HepG2 (cell line): ENCODE results near the gene ITPK1. TPM values are rescaled to one million over a fixed set of nuclear protein-coding genes. Genes with fewer than 3 reads are reported as not detected.

Source experiments
- ATAC-seq: fragments of 200-7000 bp; cut with Tn5 transposase; 3 replicates; pipeline ENCODE4 v1.9.1; 2020; ENCODE audit warnings: mild to moderate bottlenecking, moderate library complexity
- BruUV-seq: library from RNA; stranded (reverse); fragments of 400-500 nt; replicated peaks from 2 replicates; lab custom pipeline; 2021; lab: Mats Ljungman, UMichigan
- CTCF ChIA-PET: fragments of 300-600 bp; formaldehyde crosslinking; extraction: SDS; loops from one replicate; lab custom pipeline; 2021; ENCODE audit warnings: low total read pairs, inconsistent platforms, low intra/inter-chr PET ratio; lab: Yijun Ruan, JAX
- POLR2A ChIA-PET: fragments of 350-600 bp; sonication (Branson Sonifier 250); formaldehyde crosslinking; loops from one replicate; lab custom pipeline; 2020; ENCODE audit warnings: antibody characterized with exemption, inconsistent platforms; lab: Yijun Ruan, JAX
- DNase-seq: peaks from one replicate; pipeline ENCODE4 v3.0.0-alpha.2; 2015; ENCODE audit warnings: low spot score
- FAIRE-seq: peaks from 3 replicates; lab custom pipeline; 2011; peaks lifted over from hg19 to GRCh38; lab: Jason Lieb, UNC
- H2AFZ ChIP-seq: one replicate; pipeline ENCODE4 v1.6.1; 2011; ENCODE audit warnings: low read length, inconsistent platforms
- H3K27ac ChIP-seq: fragments of 300-600 bp; 3 replicates; pipeline ENCODE4 v1.8.0; 2011; ENCODE audit warnings: mixed run types, mild to moderate bottlenecking, mixed read lengths, low read length, inconsistent platforms; ENCODE audit not compliant: insufficient read depth; ENCODE audit errors: extremely low read length
- H3K27me3 ChIP-seq, 2 experiments: fragments of 200-600 bp in 1 of 2; 2 replicates in 1 of 2; 3 replicates in 1 of 2; pipeline versions ENCODE4 v1.6.0 to v1.8.0; 2011; ENCODE audit warnings: low read length in 2 of 2, mild to moderate bottlenecking in 2 of 2, moderate library complexity in 2 of 2, inconsistent platforms in 1 of 2; ENCODE audit not compliant: insufficient read depth in 2 of 2, control insufficient read depth in 1 of 2
- H3K36me3 ChIP-seq, 2 experiments: fragments of 200-600 bp in 1 of 2; replicated peaks in 1 of 2; 2 replicates in 1 of 2; 3 replicates in 1 of 2; pipeline versions ENCODE4 v1.5.1 to v1.8.0; 2011; ENCODE audit warnings: low read length in 2 of 2, inconsistent platforms in 1 of 2; ENCODE audit not compliant: insufficient read depth in 2 of 2, control insufficient read depth in 1 of 2
- H3K4me1 ChIP-seq: 2 replicates; pipeline ENCODE4 v1.5.1; 2012; ENCODE audit warnings: low read length, inconsistent platforms; ENCODE audit not compliant: insufficient read depth
- H3K4me2 ChIP-seq: 2 replicates; pipeline ENCODE4 v1.6.0; 2011; ENCODE audit warnings: low read depth, low read length, inconsistent platforms
- H3K4me3 ChIP-seq, 3 experiments: fragments of 200-600 bp in 1 of 3; sonication (generic), shearing (Covaris generic) in 1 of 3; replicated peaks in 1 of 3; 2 replicates each; pipeline ENCODE4 v1.5.1; 2011 to 2016; ENCODE audit warnings: low read length in 3 of 3, inconsistent platforms in 2 of 3, low read depth in 2 of 3, mild to moderate bottlenecking in 2 of 3, control low read depth in 1 of 3, mixed read lengths in 1 of 3; ENCODE audit not compliant: insufficient read depth in 1 of 3
- H3K79me2 ChIP-seq: one replicate; pipeline ENCODE4 v1.6.1; 2011; ENCODE audit warnings: low read length, inconsistent platforms; ENCODE audit not compliant: insufficient read depth
- H3K9ac ChIP-seq: 2 replicates; pipeline ENCODE4 v1.6.0; 2011; ENCODE audit warnings: mild to moderate bottlenecking, low read depth, low read length, inconsistent platforms; ENCODE audit not compliant: insufficient read depth
- H3K9me3 ChIP-seq: 2 replicates; pipeline ENCODE4 v1.5.1; 2012; ENCODE audit warnings: mild to moderate bottlenecking, low read length
- H4K20me1 ChIP-seq: 2 replicates; pipeline ENCODE4 v1.6.0; 2011; ENCODE audit warnings: inconsistent platforms, mild to moderate bottlenecking, low read length, moderate library complexity; ENCODE audit not compliant: insufficient read depth
- MTA3 ChIP-seq: sonication (generic); formaldehyde crosslinking; IDR thresholded peaks from 2 replicates; pipeline ENCODE4 v1.4.0; 2020; ENCODE audit warnings: missing genetic modification reagents
- NFATC3 ChIP-seq: sonication (generic); formaldehyde crosslinking; IDR thresholded peaks from 2 replicates; pipeline ENCODE4 v1.5.1; 2020; ENCODE audit warnings: mild to moderate bottlenecking, missing genetic modification reagents
- PAX8 ChIP-seq: sonication (generic); formaldehyde crosslinking; IDR thresholded peaks from 2 replicates; pipeline ENCODE4 v1.8.0; 2022; ENCODE audit warnings: mild to moderate bottlenecking, missing genetic modification reagents, borderline replicate concordance
- TBX3 ChIP-seq: fragments of 450-650 bp; IDR thresholded peaks from 2 replicates; pipeline ENCODE4 v1.6.1; 2017; ENCODE audit warnings: antibody characterized with exemption, mild to moderate bottlenecking, inconsistent platforms, borderline replicate concordance
- ZNF225 ChIP-seq: sonication (generic); formaldehyde crosslinking; IDR thresholded peaks from 2 replicates; pipeline ENCODE4 v1.4.0; 2020; ENCODE audit warnings: mild to moderate bottlenecking, missing genetic modification reagents
- ZNF558 ChIP-seq: sonication (generic); formaldehyde crosslinking; IDR thresholded peaks from 2 replicates; pipeline ENCODE4 v1.9.0; 2022; ENCODE audit warnings: mild to moderate bottlenecking, missing genetic modification reagents, borderline replicate concordance
- ZNF660 ChIP-seq: sonication (generic); formaldehyde crosslinking; IDR thresholded peaks from 2 replicates; pipeline ENCODE4 v1.5.1; 2020; ENCODE audit warnings: mild to moderate bottlenecking, low read depth, missing genetic modification reagents, borderline replicate concordance
- WGBS: methylation state at CpG from one replicate; pipeline ENCODE4 v1.1.6; 2017; ENCODE audit warnings: low lambda C conversion rate; 5-methylcytosine and 5-hydroxymethylcytosine counted together
- in situ Hi-C: cut with HindIII; loops from 2 replicates; pipeline ENCODE4 v1.10.0; 2017; ENCODE audit warnings: low pct_unique_long_range_greater_than_20kb; ENCODE audit not compliant: extremely low pct_ligation_motif_present
- intact Hi-C: fragments of 100-400 bp; cut with micrococcal nuclease; formaldehyde crosslinking; loops from one replicate; pipeline ENCODE4 v1.10.0; 2022; ENCODE audit not compliant: unreplicated experiment
- polyA plus RNA-seq, 8 experiments: library from polyadenylated mRNA; depleted of rRNA in 3 of 8; stranded (reverse) in 7 of 8; unstranded in 1 of 8; fragments of >200 nt; fragmentation: Illumina TruSeq in 4 of 8; extraction: Trizol in 4 of 8; gene quantifications; 2 replicates each; pipeline versions ENCODE4 v1.2.1 to v1.2.3, GENCODE V29; 2011 to 2016; ENCODE audit warnings: low read depth in 4 of 8, missing spikeins in 1 of 8, mixed read lengths in 1 of 8; ENCODE audit not compliant: insufficient read depth in 1 of 8
- total RNA-seq, 5 experiments: library from RNA; depleted of rRNA; stranded (reverse); fragments of >200 nt; fragmentation: Illumina TruSeq; extraction: Trizol; gene quantifications; 2 replicates each; pipeline ENCODE4 v1.2.3, GENCODE V29; 2016; ENCODE audit warnings: low read depth in 1 of 5
- TF ChIP-seq, protein P1 (sequence below): sonication (generic); formaldehyde crosslinking; IDR thresholded peaks from 2 replicates; pipeline ENCODE4 v1.4.0; 2020; ENCODE audit warnings: missing genetic modification reagents

ITPK1 gene
- total and polyA plus RNA-seq, 2 of the 13 experiments (the other 11 are each of a cell fraction or from before 2014, with no cell fraction given) = 20.5 to 47.5 TPM

DNA sequence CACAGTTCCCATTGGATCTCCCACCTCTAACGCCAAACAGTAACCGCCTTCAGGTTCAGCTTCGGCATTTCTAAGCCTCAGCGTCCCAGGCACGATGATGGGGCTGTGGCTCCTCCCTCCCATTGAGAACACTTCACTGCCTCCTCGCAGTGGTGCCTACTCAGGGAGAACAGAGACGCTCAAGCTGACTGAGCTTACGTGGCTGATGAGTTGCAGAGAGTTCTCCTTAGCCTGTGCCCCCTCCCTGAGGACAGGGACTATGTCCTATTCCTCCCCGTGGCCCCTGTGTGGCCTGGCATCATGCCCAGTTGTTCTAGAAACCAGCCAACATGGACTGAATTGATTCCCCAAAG, 87.0 kb downstream of the ITPK1 start:
- no peaks in the 10 kb centered on the region for H3K27me3 ChIP-seq
- intact Hi-C loops = no loop called here
- no peaks in the 10 kb centered on the region for H4K20me1 ChIP-seq
- WGBS = 98% methylated on average over 5 of the region's 9 CpGs
- H3K9me3 ChIP-seq = no peaks in the 10 kb centered on the region
- FAIRE-seq (no peak), DNase-seq (no peak), ATAC-seq (no peak)
- no peaks in the 10 kb centered on the region for H3K79me2 ChIP-seq
- H3K4me2 ChIP-seq = no peak overlapping the region
- no peaks in the 10 kb centered on the region for H3K36me3 ChIP-seq
- H3K4me3 ChIP-seq = no peak overlapping the region
- no peak overlapping the region for H3K9ac ChIP-seq
- H3K4me1 ChIP-seq = peaks cover 42% of the 10 kb centered on the region
- no peak overlapping the region for H2AFZ ChIP-seq
- ChIA-PET POLR2A (no interaction called here), CTCF (no interaction called here)
- no peak overlapping the region for H3K27ac ChIP-seq
- TF ChIP-seq ZNF225 (CRISPR knock-in tag) (no peak), PAX8 (CRISPR knock-in tag) (no peak), ZNF660 (CRISPR knock-in tag) (no peak)
- no TSS peak for BruUV-seq
- in situ Hi-C loops = no loop called here

DNA sequence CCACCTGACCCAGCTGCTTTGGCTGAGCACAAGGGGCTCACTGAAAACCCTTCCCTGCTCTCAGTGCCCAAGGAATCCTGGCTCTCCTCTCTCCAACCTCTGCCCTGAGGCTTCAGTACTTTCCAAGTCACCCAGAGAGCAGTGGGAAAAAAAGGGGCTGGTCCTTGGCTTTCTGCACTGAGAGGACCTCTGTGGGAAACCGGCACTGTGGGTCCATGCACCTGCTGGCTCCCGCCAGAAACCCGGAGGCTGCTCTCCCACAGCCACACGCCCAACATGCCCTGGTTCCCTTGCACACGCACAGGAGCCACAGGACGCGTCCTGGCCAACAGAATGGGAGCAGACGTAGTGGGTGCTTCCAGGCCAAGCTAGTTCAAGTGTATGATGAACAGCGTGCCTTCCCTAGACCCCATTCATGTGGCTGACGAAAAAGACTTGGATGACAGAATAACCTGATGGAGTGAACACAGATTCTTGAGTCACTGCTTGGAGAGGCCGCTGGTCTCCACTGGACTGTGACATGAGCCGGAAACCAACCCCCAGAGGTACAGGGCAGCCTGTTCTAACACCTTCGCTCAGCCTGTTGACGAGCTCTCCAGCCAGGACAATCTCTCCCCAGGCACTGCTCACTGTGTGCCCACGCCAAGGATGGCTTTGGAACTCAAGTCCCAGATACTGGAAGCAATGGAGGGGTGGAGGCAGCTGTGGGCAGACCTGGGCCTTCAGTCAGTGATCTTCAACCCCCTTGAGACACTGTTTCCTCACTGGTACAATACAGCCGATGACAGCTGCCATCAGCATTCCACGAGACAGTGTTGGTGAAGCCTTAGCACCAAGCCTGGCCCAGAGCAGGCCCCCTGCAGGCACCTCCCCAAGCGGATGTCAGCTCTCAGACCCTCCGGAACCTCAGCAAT, 87.7 kb downstream of the ITPK1 start:
- ATAC-seq = no peak
- BruUV-seq = no TSS peak
- Histone ChIP-seq H3K4me1 (peaks cover 42% of the 10 kb centered on the region), H2AFZ (no peak overlapping the region), H3K9me3 (no peaks in the 10 kb centered on the region), H3K27ac (no peak overlapping the region), H3K79me2 (no peaks in the 10 kb centered on the region), H3K4me2 (no peak overlapping the region), H3K4me3 (no peak overlapping the region), H3K36me3 (no peaks in the 10 kb centered on the region), H3K9ac (no peak overlapping the region), H4K20me1 (no peaks in the 10 kb centered on the region), H3K27me3 (no peaks in the 10 kb centered on the region)
- no peak for FAIRE-seq
- in situ Hi-C loops = no loop called here
- CTCF ChIA-PET = no interaction called here
- intact Hi-C loops = no loop called here
- 100% methylated on average over 12 of the region's 19 CpGs for WGBS
- TF ChIP-seq MTA3 (CRISPR knock-in tag) = no peak
- no peak for TF ChIP-seq TBX3
- TF ChIP-seq NFATC3 (CRISPR knock-in tag) = no peak
- TF ChIP-seq, protein P1, sequence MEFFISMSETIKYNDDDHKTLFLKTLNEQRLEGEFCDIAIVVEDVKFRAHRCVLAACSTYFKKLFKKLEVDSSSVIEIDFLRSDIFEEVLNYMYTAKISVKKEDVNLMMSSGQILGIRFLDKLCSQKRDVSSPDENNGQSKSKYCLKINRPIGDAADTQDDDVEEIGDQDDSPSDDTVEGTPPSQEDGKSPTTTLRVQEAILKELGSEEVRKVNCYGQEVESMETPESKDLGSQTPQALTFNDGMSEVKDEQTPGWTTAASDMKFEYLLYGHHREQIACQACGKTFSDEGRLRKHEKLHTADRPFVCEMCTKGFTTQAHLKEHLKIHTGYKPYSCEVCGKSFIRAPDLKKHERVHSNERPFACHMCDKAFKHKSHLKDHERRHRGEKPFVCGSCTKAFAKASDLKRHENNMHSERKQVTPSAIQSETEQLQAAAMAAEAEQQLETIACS (CRISPR knock-in tag) = no peak
- no peak for TF ChIP-seq ZNF558
- DNase-seq = no peak
- POLR2A ChIA-PET = no interaction called here
